ENCODE data around the gene CDK5. TPM values are rescaled to one million over a fixed set of nuclear protein-coding genes. Genes with fewer than 3 reads are reported as not detected.
"Not testable (repeated sequence)": the region's sequence is repeated elsewhere in the genome, so short reads cannot be mapped to it uniquely, and the experiment has no call there.

The CDK5 gene
- total RNA-seq, 1 donor from 2014 or later = 5.5 TPM

- peak; percentile 99 for DNase-seq (ENCODE audit: low spot score)
These were observed 488 bp upstream of the CDK5 start for GRCh38 chr7:151057989-151058780.

DNA sequence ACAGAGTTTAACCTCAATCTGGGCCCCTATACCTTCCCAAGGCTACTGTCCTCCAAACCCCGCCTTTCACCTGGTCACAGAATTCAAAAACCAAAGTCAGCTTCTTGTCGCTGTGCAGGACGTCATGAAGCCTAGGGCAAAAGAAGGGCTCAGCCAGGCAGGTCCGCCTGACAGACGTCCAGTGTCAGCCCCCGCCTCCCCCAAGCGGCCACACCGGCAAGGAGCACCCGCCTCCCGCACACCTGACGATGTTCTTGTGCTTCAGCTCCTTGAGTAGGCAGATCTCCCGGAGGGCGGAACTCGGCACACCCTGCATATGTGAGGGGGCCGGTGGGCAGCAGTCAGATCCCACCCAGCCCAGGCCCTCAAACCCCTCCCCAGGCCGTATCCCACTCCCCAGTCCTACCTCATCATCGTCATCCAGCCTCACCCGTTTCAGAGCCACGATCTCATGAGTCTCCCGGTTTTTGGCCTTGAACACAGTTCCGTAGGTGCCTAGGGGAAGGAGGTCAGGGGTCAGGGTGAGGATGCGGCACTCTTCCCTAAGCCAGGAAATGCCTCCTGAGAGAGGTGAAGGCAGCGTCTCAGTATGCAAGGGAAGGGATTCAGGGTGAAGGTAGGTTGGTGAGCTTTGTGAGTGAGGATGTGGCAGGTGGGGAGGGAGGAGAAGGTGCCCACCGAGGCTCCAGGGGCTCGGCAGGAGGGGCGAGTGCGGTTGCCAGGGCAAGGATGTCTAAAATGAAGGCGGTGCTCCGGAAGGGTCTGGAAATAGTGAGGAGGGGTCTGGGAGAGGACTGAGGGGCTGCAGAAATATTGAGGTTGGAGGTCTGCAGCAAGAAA is 811 bp downstream of the CDK5 start:
- DNase-seq (ENCODE audit: low spot score) = no peak

DNA sequence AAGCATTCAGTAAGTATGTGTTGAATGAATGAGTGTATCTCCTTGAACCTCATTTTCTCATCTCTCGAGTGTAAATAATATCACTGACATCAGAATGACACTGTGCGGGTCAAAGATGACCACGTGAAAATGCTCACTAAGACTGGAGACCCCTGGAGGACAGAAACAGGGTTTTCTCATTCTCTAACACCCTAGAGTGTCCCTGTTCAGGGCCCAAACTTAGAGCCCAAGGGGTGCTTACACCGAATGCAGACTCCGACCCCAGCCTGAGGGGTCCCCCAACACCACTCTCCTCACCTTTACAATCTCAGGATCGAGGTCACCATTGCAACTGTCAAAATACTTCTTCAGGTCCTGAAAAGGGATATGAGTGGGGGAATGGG is 1.4 kb downstream of the CDK5 start:
- no peak for DNase-seq (ENCODE audit: low spot score)

DNA sequence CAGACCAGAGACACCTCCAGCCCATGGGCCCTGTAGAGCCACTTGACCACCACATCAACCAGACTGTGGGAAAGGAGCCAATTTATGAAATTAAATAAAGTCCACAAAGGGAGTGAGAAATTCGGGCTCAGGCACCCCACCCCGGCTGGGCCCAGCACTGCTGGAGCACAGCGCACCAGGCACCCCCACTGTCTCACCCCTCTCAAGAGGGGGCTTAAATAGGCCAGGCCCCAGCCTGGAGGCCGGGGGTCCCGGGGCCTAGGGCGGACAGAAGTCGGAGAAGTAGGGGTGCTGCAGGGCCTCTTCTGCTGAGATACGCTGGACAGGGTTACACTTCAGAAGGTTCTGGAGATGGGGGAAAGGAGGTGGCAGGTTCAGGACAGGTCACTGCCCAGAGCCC is 3.9 kb downstream of the CDK5 start:
- DNase-seq (ENCODE audit: low spot score) = no peak

GRCh38 chr7:151053096-151053495 is 4.6 kb downstream of the CDK5 start:
- no peak for DNase-seq (ENCODE audit: low spot score)

DNA sequence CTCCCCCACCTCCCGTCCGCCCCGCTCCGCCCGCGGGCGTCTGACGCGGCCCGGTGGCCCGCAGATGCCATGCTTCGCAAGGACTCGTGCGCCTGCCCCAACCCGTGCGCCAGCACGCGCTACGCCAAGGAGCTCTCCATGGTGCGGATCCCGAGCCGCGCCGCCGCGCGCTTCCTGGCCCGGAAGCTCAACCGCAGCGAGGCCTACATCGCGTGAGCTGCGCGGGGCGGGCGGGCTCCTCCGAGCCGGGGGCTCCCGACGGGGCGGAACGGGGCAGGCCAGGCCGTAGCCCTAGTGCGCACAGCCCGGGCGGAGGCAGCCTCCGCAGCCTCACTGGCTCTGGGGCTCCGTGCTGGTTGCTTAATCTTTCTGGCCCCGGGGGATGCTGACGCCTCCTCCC is 6.6 kb downstream of the CDK5 start:
- DNase-seq (ENCODE audit: low spot score) = peak; percentile 64

- no peak for DNase-seq (ENCODE audit: low spot score)
These were observed 8.7 kb downstream of the CDK5 start for GRCh38 chr7:151048911-151049463.

- no peak for DNase-seq (ENCODE audit: low spot score)
These were observed 9.5 kb downstream of the CDK5 start, which contains the start of gene ASIC3 for GRCh38 chr7:151047976-151048815. Gene ASIC3 (plus strand): TSS chr7:151048531. CDS start chr7:151048886, 355 bp downstream.

GRCh38 chr7:151046603-151047573 is 10.8 kb downstream of the CDK5 start:
- DNase-seq (ENCODE audit: low spot score) = peak; percentile 62

- no peak for DNase-seq (ENCODE audit: low spot score)
These were observed 11.7 kb downstream of the CDK5 start for GRCh38 chr7:151045967-151046366.

DNA sequence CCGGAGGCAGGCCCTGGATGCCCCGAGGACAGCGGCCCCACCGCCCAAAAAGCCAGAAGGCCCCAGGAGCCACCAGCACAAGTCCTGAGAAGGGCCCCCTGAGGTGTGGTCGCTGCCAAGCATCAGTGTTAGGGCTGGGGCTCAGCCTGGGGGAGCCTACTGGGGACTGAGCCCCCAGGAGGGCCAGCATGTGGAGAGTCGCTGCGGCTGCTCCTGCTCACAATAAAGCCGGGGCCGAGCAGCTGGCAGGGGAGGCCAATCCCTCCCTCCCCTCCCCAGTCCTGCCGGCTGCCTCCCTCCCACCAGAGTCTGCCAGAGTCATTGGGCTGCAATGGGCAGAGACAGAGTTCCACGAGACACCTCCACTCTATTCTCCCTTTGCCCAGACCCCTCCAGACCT is 12.4 kb downstream of the CDK5 start:
- DNase-seq (ENCODE audit: low spot score) = no peak

DNA sequence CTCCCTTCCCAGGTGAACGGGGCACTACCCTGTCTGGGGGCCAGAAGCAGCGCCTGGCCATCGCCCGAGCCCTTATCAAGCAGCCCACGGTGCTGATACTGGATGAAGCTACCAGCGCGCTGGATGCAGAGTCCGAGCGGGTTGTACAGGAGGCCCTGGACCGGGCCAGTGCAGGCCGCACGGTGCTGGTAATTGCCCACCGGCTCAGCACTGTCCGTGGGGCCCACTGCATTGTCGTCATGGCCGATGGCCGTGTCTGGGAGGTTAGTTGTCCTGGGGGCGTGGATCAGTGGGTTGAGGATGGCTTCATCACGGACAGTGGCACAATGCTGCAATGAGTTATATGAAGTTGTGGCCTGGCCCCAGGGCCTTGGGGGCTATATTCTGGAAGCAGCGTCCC is 13.7 kb downstream of the CDK5 start:
- no peak for DNase-seq (ENCODE audit: low spot score)

DNA sequence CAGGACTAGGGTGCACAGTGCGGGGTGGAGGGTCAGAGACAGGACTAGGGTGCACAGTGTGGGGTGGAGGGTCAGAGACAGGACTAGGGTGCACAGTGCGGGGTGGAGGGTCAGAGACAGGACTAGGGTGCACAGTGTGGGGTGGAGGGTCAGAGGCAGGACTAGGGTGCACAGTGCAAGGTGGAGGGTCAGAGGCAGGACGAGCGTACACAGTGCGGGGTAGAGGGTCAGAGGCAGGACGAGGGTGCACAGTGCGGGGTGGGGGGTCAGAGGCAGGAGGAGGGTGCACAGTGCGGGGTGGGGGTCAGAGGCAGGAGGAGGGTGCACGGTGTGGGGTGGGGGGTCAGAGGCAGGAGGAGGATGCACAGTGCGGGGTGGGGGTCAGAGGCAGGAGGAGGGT is 14.2 kb downstream of the CDK5 start:
- not testable (repeated sequence) for DNase-seq (ENCODE audit: low spot score)

DNA sequence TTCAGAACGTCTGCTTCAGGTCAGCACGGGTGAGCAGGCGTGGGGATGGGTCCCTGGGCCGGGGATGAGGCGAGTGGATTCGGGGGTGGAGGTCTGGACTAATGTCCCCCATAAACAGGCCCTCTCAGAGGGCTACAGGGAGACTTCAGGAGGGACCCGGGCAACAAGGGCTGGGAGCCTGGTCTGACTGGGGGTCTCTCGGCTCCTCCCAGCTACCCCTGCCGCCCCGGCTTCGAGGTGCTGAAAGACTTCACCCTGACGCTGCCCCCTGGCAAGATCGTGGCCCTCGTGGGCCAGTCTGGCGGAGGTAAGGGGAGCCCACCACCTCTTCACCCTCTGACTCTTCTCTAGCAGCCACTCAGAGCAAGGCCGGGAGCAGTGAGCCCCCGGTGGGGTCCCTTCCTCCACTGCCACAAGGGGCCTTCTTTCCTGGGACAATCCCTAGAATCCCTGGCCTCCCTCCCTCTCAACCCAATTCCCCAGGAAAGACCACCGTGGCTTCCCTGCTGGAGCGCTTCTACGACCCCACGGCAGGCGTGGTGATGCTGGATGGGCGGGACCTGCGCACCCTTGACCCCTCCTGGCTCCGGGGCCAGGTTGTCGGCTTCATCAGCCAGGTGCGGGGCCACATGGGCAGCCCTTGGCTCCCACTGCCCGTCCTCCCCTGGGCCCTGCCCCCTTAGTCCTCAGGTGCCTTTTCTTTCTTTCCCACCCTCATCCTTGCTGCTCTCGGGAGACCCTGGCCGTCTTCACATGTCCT is 16.9 kb downstream of the CDK5 start:
- DNase-seq (ENCODE audit: low spot score) = no peak

- DNase-seq (ENCODE audit: low spot score) = no peak
These were observed 17.7 kb downstream of the CDK5 start for GRCh38 chr7:151039850-151040548.

GRCh38 chr7:151038951-151039849 is 18.5 kb downstream of the CDK5 start:
- DNase-seq (ENCODE audit: low spot score) = peak; percentile 78

- DNase-seq (ENCODE audit: low spot score) = no peak
These were observed 21.8 kb downstream of the CDK5 start for GRCh38 chr7:151035902-151036301.

Measured in ureter (tissue), 1 donor.